Activated gamma-delta T cell treated with anti-CD3 and anti-CD28 coated beads, Interleukin-2, amount 50 U/mL, for 16 hours (primary cell): ENCODE measurements around the gene CLEC16A.

Experiments
- DNase-seq: peaks from one replicate; pipeline ENCODE4 v3.0.0-alpha.2; 2020; ENCODE audit warnings: low read depth

Gene CLEC16A

DNA sequence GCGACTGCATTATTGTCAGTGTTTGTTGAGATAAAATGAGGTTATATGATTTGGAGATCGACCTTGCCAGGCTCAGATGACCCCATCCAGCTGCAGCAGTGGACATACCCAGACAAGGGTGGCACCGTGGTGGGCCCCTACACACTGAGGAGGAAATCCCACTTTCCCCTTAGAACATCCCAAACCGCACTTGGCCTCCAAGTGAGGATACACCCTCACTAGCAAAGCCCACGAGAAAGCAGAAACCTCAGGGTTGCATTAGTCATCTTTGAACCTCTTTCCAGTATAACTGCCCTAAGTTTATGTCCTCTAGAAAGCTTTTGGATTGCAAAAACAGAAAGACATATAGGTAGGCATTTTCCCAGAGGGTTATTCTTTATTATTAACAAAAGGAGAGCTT is 101.5 kb downstream of the CLEC16A start:
- DNase-seq: no peak

- no peak for DNase-seq
These were observed 102.1 kb downstream of the CLEC16A start for GRCh38 chr16:11046382-11046931.

DNA sequence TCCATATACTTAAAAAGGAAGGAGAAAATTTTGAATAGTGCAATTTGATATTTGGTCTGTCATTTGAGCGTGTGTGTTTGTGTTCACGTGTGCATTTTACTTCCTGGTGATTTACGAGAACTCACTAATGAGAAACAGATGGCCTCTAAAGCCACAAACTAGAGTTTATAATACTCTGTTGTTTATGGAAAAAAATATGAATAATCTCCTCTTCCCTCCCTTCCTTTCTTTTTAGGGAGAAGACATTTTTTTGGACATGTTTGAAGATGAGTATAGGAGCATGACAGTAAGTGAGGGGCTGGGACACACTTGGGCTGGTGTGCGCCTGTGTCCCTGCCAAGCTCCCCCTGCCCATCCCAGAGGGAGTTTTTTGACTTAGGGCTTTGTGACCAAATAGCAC is 102.7 kb downstream of the CLEC16A start:
- DNase-seq: no peak

- no peak for DNase-seq
These were observed 103.8 kb downstream of the CLEC16A start for GRCh38 chr16:11047939-11048800.

- no peak for DNase-seq
These were observed 105.2 kb downstream of the CLEC16A start for GRCh38 chr16:11049396-11050059.

GRCh38 chr16:11050536-11050935 is 106.2 kb downstream of the CLEC16A start:
- no peak for DNase-seq

- no peak for DNase-seq
These were observed 106.6 kb downstream of the CLEC16A start for GRCh38 chr16:11050944-11051343.

DNA sequence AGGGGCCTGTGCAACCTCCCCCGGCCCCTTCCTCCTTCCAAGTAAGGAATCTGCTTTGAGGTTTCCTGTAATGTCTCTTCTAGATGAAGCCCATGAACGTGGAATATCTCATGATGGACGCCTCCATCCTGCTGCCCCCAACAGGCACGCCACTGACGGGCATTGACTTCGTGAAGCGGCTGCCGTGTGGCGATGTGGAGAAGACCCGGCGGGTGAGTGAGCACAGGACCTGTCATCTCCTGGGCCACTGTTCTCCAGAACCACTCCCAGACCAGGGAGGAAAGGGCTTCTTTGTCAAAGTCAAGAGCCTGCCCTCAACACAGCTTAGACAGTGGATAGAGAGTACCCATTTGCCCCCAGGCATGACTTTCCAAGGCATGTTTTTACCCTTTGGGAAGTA is 107.1 kb downstream of the CLEC16A start:
- DNase-seq: no peak

- DNase-seq: peak; percentile 30
These were observed 107.8 kb downstream of the CLEC16A start for GRCh38 chr16:11051879-11052808.

- DNase-seq: no peak
These were observed 109.6 kb downstream of the CLEC16A start for GRCh38 chr16:11053916-11054460.

DNA sequence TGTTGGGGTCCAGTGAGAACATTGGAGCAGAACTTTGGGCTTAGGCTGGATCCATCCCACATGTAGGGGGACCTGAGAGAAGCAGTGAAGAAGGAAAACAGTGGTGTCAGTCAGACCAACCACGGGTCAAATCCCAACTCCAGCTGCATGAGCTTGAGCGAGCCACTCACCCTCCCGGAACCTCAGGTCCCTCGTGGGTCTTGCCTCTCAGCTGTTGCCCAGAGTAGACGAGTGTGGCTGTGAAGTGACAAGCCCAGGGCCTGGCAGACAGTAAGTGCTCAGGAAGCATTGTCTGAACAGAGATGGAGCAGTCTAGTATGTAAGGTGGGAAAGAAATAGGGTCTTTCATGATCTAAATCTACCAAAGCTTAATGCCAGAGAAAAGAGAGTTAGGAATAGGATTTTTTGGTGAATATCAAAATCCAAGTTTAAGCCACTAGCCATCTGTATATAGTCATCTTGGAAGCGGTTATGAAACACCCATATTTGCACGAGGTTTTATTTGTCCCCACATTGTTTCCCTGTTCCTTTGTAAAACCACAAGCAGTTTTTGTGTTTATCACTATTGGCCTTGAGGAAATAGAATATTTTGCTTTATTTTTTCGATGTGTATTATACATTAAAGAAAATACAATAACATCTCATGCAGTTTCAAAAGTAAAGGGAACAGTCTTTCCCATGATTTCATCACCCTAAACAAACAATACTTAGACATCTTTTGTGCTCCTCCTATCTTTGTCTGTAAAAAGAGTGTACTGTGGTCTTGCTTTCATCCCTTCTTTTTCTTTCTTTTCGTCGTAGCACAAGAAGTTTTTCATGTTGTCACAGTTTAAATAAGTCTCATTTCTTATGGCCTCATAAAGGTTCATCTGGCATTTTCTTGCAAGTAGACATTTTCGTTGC is 112.0 kb downstream of the CLEC16A start:
- no peak for DNase-seq

GRCh38 chr16:11056993-11057649 is 112.8 kb downstream of the CLEC16A start:
- no peak for DNase-seq

GRCh38 chr16:11057711-11058345 is 113.5 kb downstream of the CLEC16A start:
- DNase-seq: no peak

- DNase-seq: no peak
These were observed 114.5 kb downstream of the CLEC16A start for GRCh38 chr16:11058832-11059231.

- no peak for DNase-seq
These were observed 115.2 kb downstream of the CLEC16A start for GRCh38 chr16:11059588-11059987.

DNA sequence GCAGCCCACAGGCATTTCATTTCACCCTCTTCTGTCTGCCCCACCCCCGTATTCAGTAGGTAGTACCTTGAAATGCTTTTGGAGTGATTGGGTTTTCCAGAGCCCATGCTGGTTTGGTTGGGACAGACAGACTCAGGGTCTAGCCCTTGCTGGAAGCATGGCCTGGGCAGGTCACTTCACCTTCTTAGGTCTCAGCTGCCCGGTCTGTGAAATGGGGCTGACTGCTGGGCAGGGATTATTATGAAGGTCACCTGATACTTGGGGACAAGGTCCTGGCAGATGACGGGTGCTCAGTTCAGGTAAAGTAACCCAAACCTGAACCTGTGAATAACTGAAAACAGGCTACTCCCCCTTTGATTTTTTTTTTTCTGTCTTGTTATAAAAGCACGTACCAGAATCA is 116.0 kb downstream of the CLEC16A start:
- DNase-seq: no peak

DNA sequence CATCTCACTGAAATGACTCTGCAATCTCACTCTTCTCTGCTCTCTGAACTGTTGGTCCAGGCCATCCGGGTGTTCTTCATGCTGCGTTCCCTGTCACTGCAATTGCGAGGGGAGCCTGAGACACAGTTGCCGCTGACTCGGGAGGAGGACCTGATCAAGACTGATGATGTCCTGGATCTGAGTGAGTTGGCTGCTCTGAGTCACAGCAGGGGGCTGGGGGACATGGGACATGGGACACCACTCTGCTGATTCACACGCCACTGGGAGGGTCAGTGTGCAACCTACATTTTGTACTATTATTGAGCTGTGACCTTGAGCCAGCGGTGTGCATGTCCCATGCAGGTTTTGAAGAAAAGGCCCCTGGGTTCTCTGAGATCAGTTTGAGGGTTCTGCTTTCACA is 116.5 kb downstream of the CLEC16A start:
- no peak for DNase-seq

DNA sequence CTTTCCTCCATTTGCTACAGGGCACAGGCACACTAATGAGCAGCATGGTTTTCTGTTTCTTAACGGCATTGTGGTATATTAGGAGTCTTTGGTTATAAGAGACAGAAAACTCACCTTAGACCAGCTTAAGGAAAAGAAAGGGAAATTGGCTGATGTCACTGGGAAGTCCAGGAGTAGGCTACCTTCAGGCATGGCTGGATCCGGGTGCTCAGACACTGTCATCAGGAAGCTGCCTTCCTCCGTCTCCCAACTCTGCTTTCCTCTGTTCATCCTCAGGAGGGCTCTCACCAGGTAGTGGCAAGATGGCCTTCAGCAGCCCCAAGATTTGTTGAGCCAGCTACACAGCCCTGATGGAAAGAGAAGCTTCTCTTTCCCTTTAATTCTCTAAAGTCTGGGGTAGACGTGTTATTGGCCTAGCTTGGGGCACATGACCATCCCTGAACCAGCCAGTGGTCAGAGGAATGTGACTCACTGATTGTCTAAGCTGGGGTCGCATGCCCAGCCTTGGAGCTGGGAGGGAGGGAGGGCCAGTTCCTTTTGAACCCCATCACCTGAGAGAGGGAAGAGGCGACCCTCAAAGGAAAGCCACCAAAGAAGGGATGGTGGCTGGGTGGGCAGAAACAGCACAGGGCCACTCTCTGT is 117.4 kb downstream of the CLEC16A start:
- DNase-seq: no peak
